ENCODE results near the gene RIC3.

The RIC3 gene

DNA sequence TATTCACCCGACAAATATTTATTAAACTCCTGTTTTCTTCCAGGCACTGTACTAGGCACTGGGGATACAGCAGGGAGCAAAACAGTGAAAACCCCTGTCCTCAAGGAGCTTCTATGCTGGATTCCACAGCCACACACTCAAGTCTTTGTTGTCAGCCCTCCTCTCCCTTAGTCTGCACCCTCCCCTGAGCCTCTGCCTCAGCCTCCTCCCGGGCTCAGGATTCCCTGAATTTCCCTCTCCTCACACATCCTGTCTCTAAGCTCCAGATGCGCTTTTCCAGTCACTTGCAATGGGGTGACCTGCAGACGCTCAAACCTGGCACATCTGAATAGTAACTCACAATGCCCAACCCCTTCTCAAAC, 101.3 kb downstream of the RIC3 start:
- DNase-seq (ENCODE audit: low read depth), result no peak

- DNase-seq (ENCODE audit: low read depth), result no peak
Measured at GRCh38 chr11:8066911-8067455, 101.8 kb downstream of the RIC3 start.

GRCh38 chr11:8066036-8066910, 102.6 kb downstream of the RIC3 start:
- DNase-seq (ENCODE audit: low read depth), result no peak

- DNase-seq (ENCODE audit: low read depth), result no peak
Measured at GRCh38 chr11:8065031-8065430, 103.8 kb downstream of the RIC3 start.

DNA sequence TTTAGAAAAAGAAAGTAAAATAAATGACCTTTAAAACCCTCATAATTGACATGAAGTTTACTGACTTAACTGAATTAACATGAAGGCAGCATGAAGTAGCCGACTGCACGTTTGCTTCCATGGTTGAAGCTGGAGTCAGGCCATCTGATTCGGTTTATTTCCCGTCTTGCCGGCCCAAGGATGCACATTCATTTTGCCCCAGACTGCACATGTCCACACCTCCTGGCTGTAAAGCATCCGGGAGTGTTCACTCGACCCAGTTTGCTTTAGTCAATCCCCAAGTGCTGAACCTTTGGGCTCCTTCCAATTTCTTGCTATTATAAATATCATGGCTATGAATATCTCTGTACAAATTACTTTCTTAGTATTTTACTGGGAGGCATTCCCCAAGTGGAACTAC, 105.5 kb downstream of the RIC3 start:
- no peak for DNase-seq (ENCODE audit: low read depth)

DNA sequence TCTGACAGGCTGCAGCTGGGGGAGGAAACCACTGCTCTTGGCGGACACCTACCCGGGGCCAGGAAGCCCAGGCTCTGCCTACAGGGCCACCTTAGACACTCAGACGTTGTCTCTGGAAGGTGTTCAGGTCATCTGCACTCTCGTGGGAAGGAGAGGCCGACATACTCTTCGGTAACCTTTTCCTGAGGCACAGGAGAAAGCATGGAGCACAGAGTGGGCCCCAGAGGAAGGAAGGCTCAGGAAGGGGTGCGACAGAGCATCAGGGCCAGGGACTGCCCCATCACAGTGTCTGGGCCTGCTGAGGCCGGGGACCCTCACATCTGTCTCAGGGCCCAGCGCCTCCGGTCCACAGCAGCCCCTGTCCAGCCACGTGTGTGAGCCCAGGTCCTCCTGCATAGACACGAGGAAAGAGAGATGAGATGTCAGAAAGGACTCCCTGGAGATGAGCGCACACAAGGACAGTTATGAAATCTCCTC, 106.0 kb downstream of the RIC3 start:
- no peak for DNase-seq (ENCODE audit: low read depth)

DNA sequence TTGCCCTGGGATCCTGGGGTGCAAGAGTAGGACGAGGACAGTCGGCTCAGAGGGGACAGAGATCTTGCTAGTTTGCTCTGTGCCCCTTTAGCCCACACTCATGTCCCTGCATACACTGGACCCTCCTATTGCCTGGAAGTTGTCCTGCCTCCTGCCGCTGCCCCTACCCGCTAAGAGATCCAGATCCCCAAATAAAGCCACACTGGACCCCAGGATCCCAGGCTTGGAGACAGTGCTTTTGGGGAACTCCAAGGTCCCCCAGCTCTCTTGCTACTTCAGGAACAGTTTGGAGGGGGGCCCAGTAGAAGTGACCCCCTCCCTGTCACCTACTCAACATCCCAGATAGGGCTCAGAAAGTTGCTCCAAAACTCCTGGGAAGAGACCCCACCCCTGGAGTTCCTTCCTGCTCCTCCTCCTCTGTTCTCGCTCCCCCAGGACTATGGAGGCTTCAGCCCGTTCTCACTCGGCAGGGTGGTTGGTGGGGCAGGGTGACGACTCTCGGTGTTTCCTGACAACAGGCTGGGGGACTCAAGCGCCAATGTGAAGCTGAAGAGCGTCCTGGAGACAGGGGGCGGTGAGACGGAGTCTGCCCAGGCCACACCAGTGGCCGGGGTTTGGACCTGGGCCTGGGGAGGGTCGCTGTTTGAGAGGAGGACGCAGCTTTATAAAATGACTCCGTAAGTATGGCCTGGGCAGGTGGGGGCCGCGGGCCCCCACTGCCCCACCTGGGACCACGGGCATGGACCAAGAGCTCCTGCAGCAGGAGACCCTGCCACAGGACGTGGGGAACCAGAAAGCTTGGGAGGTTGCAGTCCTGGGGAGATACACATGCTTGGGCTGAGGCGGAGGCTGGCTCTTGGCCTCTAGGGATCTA, 107.0 kb downstream of the RIC3 start:
- no peak for DNase-seq (ENCODE audit: low read depth)

DNA sequence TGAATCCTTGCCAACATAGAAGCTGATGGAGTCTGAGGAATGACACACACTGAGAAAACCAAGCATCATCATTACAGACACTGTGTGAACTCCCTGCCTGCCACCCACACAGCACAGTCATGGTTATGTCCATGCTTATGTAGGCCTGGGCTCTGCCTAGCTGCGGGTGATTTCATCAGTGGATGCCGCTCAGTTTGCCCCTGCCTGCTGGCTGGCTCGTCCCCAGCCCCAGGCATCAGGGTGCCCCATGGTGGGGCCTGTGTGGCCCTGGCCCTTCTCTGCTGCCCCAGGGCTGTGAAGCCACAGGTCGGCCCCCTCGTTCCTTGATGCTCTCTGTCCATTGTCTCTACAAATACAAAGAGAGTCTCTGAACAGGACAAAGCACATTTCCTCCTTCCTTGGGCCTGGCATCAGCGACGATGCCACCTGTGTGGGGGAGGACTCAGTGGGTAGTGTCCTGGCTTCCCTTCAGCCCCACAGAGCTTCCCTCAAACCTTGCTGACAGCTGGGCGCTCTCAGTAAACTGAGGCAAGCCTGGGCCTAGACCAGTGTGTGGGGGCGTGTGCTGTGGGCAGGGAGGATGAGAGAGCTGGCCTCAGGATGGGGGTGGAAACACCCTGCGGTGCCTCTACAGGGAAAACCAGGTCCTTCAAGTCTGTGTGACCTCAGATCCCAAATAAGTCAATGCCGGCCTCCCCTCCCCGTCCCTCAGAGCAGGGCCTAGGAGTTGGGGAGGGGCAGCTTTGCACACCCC, 107.8 kb downstream of the RIC3 start:
- DNase-seq (ENCODE audit: low read depth), result no peak

DNA sequence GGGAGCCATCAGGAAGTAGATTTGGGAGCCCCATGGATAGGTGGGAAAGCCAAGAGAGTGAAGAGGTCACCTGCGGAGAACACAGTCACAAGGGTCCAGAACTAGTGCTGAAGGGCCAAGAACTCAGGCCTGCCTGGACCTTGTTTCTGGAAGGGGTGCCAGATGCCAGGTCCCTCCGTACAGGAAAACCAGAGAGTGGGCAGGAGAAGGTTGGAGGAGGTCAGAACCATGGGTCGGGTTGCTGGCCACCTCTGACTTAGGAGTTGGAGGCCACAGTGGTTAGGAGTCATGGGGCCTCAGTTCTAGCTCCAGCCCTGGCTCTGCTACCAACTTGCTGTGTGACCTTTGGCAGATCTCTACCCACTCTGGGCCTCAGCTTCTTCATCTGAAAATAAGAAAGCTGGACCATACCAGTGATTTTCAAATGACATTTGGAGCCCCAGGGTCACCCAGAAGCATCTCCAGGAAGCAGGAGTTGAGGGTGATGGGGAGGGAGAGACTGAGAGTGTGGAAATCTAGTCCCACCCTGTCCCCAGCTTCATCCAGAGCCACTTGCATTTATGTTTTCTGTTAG, 108.6 kb downstream of the RIC3 start:
- no peak for DNase-seq (ENCODE audit: low read depth)

DNA sequence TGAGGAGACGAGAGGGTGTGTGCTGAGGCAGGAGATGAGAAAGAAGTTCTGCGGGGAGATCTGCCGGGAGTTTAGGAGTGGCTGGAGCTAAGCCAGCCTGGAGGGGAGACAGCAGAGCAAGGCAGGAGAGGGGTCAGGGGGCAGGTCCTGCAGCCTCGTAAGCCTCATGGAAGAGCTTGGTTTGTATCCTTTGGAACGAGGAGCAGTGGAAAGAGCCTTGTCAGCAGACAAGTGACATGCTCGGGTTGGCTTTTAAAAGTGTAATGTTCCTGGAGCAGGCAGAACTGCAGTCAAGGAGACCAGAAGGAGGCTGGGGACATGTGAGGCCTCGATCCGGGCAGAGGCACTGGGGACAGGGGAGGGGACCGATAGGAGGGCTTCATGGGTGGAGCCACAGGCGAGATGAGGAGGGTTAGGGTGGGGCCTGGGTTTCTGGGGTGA, 109.2 kb downstream of the RIC3 start:
- no peak for DNase-seq (ENCODE audit: low read depth)

DNA sequence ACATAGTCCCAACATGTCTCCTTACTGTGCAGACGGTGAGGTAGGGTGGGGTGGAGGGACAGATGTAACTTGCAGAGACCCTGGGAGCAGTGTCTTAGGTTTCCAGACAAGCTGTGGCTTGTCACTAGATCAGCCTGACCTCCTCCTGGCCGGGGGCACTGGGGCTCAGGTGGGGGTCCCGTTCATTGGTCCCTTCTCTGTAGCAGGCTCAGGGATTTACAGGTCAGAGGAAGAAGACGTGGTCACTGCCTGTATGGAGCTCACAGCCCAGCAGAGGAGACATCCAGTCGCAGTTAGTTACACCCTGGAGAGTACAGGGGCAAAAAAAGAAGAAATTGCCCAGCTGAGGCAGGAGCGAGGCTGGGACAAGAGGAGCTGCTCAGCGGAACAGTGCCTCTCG, 109.8 kb downstream of the RIC3 start:
- no peak for DNase-seq (ENCODE audit: low read depth)

DNA sequence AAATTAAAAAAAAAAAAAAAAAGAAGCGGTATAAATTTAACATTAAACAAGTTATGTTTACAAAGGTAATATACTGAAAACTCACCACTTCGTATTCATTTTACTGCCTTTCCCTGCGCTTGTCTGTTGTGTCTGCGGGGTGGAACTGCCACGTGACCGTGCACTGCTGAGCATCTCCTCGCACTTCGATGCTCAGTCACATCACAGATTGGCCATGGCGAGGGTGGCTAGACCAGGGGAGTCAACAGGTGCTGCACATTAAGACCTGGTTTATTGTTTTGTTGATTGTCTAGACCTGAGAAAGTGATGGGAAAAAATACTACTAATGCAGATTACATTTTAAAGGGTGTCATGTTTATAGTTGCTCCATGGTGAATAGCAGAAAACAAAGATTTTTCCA, 110.6 kb downstream of the RIC3 start:
- no peak for DNase-seq (ENCODE audit: low read depth)

DNA sequence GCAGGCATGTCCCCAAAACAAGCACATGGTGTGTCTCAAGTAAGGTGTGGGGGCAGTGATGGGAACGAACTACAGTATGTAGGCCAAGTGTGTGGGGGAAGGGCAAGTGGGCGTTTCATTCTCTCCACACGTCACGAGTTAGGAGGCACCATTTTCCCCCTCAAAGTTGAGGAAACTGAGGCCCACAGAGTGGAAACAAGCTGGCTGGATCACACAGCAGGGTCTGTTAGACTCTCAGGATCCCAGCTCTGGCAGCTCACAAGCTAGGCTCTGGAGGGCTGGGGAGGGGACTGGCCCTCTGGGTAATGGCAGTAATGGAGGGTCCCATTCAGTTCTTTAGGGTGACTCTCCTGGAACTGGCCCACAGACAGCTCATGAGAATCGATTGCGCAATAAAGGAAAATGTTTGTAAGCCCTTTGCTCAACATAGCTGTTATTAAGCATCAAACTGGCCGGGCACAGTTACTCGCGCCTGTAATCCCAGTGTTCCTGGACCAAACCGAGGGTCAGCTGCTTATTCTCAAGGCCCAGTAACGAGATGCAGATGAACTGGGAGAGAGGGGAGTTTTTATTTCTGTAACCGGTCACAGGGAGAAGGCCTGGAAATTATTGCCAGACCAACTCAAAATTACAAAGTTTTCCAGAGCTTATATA, 111.9 kb downstream of the RIC3 start:
- no peak for DNase-seq (ENCODE audit: low read depth)

Measured in activated gamma-delta T cell treated with anti-CD3 and anti-CD28 coated beads, Interleukin-2, amount 50 U/mL, for 16 hours (primary cell).